Neural progenitor cell (in vitro differentiated cells): ENCODE data around the gene CT45A1.

Experiments
- CTCF ChIP-seq: fragments of 200-600 bp; sonication (generic); IDR thresholded peaks from 2 replicates; pipeline ENCODE4 v1.5.1; 2017; ENCODE audit warnings: antibody characterized with exemption, mild to moderate bottlenecking
- EZH2 ChIP-seq: fragments of 200-600 bp; sonication (generic); IDR thresholded peaks from 2 replicates; pipeline ENCODE4 v1.6.1; 2017; ENCODE audit warnings: antibody characterized with exemption, mild to moderate bottlenecking, moderate library complexity
- EZH2phosphoT487 ChIP-seq: fragments of 200-600 bp; sonication (generic); IDR thresholded peaks from 2 replicates; pipeline ENCODE4 v1.6.1; 2017; ENCODE audit warnings: antibody characterized with exemption

DNA sequence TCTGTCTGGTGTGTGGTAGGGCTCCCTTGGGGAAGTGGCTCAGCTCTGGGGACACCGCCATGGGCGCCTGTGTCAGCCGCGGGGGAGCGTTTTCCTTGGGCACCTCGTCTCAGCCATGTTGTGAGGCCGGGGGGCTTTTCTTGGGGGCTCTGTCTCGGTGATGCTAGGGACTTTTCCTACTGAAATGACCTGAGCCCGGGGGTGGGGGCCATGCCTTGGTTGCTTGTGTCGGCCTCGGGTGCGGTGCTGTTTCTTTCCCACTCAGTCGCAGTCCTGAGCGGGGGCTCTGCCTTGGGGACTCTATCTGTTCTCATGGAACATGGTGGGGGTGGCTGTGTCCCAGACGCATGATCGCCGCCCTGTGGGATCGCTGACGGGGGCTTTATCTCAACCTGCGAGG lies 356 bp downstream of the CT45A1 start:
- TF ChIP-seq EZH2phosphoT487 (no peak), EZH2 (no peak), CTCF (no peak)
